ENCODE data around the gene IRGC.

IRGC gene

GRCh38 chr19:43691755-43692154 is 24.1 kb upstream of the IRGC start:
- no peak for DNase-seq

- no peak for DNase-seq
Measured at GRCh38 chr19:43692385-43692784, 23.5 kb upstream of the IRGC start.

GRCh38 chr19:43692877-43693276 is 23.0 kb upstream of the IRGC start:
- no peak for DNase-seq

- no peak for DNase-seq
Measured at GRCh38 chr19:43694553-43694952, 21.3 kb upstream of the IRGC start.

GRCh38 chr19:43695985-43696704 is 19.7 kb upstream of the IRGC start:
- no peak for DNase-seq

GRCh38 chr19:43697295-43697694 is 18.6 kb upstream of the IRGC start:
- no peak for DNase-seq

- no peak for DNase-seq
Measured at GRCh38 chr19:43699506-43700394, 16.1 kb upstream of the IRGC start.

GRCh38 chr19:43700395-43701000 is 15.4 kb upstream of the IRGC start:
- DNase-seq: peak; percentile 18

GRCh38 chr19:43704002-43704705 is 11.7 kb upstream of the IRGC start:
- DNase-seq: no peak

- no peak for DNase-seq
Measured at GRCh38 chr19:43705729-43706128, 10.1 kb upstream of the IRGC start.

GRCh38 chr19:43707158-43707712 is 8.6 kb upstream of the IRGC start:
- no peak for DNase-seq

GRCh38 chr19:43708716-43709115 is 7.2 kb upstream of the IRGC start:
- DNase-seq: no peak

- no peak for DNase-seq
Measured at GRCh38 chr19:43711751-43712355, 4.0 kb upstream of the IRGC start.

GRCh38 chr19:43713208-43713607 is 2.7 kb upstream of the IRGC start:
- no peak for DNase-seq

- no peak for DNase-seq
Measured at GRCh38 chr19:43718627-43719377, 2.9 kb downstream of the IRGC start.

- DNase-seq: no peak
Measured at GRCh38 chr19:43719378-43719868, 3.5 kb downstream of the IRGC start.

GRCh38 chr19:43719918-43720317 is 4.0 kb downstream of the IRGC start:
- DNase-seq: no peak

- DNase-seq: no peak
Measured at GRCh38 chr19:43720936-43721335, 5.1 kb downstream of the IRGC start.

- DNase-seq: no peak
Measured at GRCh38 chr19:43721469-43722048, 5.7 kb downstream of the IRGC start.

GRCh38 chr19:43723588-43723987 is 7.7 kb downstream of the IRGC start:
- DNase-seq: no peak

GRCh38 chr19:43724896-43725295 is 9.0 kb downstream of the IRGC start:
- DNase-seq: no peak
